Measurements from ENCODE around the gene SMIM36.
"Not testable (repeated sequence)": the region's sequence is repeated elsewhere in the genome, so short reads cannot be mapped to it uniquely, and the experiment has no call there.

Gene SMIM36

GRCh38 chr17:55530064-55530463 lies 18.8 kb upstream of the SMIM36 start:
- no peak overlapping the region for H3K4me3 ChIP-seq (replicated peaks in 1 of 2; ENCODE audit: low read depth in 2 of 2, low read length in 2 of 2)
- DNase-seq (ENCODE audit: low read depth in 2 of 2), result no peak
- TF ChIP-seq, protein P1, sequence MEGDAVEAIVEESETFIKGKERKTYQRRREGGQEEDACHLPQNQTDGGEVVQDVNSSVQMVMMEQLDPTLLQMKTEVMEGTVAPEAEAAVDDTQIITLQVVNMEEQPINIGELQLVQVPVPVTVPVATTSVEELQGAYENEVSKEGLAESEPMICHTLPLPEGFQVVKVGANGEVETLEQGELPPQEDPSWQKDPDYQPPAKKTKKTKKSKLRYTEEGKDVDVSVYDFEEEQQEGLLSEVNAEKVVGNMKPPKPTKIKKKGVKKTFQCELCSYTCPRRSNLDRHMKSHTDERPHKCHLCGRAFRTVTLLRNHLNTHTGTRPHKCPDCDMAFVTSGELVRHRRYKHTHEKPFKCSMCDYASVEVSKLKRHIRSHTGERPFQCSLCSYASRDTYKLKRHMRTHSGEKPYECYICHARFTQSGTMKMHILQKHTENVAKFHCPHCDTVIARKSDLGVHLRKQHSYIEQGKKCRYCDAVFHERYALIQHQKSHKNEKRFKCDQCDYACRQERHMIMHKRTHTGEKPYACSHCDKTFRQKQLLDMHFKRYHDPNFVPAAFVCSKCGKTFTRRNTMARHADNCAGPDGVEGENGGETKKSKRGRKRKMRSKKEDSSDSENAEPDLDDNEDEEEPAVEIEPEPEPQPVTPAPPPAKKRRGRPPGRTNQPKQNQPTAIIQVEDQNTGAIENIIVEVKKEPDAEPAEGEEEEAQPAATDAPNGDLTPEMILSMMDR (IDR thresholded peaks at IDR 0.05; ENCODE audit: low read depth, low read length), result no peak

DNA sequence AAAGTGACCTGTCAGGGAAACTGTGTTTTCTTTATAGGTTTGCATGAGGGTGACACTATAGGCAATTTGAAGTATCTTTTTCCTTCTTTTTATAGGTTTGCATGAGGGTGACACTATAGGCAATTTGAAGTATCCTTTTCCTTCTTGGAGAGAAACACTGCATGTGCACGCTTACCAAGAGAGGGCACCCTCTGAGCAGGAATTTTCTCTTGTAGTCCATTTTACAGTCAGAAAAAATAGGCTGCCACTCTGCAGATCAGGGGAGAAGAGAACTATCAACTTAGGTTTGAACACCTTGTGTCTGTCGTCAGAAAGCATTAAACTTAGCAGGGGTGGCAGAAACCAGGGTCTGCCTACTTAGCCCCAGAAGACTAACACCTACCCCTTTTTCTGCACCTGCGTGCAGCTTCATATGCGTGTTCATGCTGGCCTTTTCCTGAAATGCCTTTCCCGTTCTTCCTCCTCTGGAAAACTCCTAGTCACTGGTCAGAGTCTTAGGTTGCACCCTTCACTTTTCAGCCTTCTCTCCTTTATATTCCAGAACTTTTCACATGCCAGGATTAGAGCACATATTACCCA lies 16.4 kb upstream of the SMIM36 start:
- TF ChIP-seq, protein P1 (IDR thresholded peaks at IDR 0.05; ENCODE audit: low read depth, low read length), result peak; percentile 60
- DNase-seq (ENCODE audit: low read depth in 2 of 2), result peak; percentile 70 to 83

DNA sequence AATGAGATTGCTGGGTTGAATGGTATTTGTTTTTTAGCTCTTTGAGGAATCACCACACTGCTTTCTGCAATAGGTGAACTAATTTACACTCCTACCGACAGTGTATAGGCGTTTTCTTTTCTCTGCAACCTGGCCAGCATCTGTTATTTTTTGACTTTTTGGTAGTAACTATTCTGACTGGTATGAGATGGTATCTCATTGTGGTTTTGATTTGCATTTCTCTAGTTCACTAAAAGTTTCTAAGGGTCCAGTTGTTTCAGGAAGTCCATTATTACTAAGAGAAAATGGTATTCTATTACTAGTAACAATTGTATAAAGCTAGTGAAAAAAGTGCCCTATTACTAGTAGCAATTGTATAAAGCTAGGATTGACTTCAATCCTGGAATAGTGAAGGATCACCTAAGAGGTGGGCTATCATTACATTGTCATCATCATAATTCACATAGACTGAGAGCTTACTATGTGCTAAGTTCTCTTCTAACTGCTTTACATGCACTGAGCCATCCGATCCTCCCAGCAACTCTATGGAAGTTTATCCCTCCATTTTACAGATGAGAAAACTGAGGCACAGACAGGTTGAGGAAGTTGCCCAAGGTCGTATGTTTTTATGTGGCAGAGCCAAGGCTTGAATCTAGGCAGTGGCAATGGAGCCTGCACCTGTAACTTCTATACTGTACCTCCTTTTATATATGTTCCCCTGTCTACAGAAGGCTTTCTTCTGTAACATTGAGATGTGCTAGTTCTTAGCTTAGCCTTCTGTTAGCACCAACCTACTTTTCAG lies 13.4 kb upstream of the SMIM36 start:
- TF ChIP-seq, protein P1 (IDR thresholded peaks at IDR 0.05; ENCODE audit: low read depth, low read length), result no peak
- DNase-seq (ENCODE audit: low read depth in 2 of 2), result no peak
- no peak overlapping the region for H3K4me3 ChIP-seq (replicated peaks in 1 of 2; ENCODE audit: low read depth in 2 of 2, low read length in 2 of 2)

More for the DNA sequence above, 16.4 kb upstream of the SMIM36 start:
- no peak overlapping the region for H3K4me3 ChIP-seq (replicated peaks in 1 of 2; ENCODE audit: low read depth in 2 of 2, low read length in 2 of 2)

GRCh38 chr17:55523032-55523431 lies 11.8 kb upstream of the SMIM36 start:
- not testable (repeated sequence) for DNase-seq (ENCODE audit: low read depth in 2 of 2); H3K4me3 ChIP-seq (replicated peaks in 1 of 2; ENCODE audit: low read depth in 2 of 2, low read length in 2 of 2)

DNA sequence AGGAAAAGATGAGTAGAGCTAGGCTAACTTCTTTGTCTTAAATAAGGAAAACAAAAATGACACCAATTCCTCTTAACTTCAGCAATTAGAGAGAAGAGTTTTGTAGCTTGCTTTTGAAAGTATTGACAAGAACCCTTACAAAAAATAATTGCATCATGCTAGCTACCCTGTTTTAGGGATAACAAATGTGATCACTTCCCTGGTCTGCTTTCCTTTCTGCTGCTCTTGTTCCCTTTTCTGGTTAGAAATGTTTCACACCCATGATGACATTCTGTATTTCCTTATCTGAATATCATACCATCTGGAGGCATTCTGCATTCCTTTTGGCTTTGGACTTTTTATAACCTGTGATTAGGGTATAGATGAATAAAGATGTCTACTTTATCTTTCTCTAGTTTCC lies 9.9 kb upstream of the SMIM36 start:
- DNase-seq (ENCODE audit: low read depth in 2 of 2), result no peak
- TF ChIP-seq, protein P1 (IDR thresholded peaks at IDR 0.05; ENCODE audit: low read depth, low read length), result no peak
- H3K4me3 ChIP-seq (replicated peaks in 1 of 2; ENCODE audit: low read depth in 2 of 2, low read length in 2 of 2), result no peak overlapping the region

- no peak overlapping the region for H3K4me3 ChIP-seq (replicated peaks in 1 of 2; ENCODE audit: low read depth in 2 of 2, low read length in 2 of 2)
- DNase-seq (ENCODE audit: low read depth in 2 of 2), result no peak
- TF ChIP-seq, protein P1 (IDR thresholded peaks at IDR 0.05; ENCODE audit: low read depth, low read length), result no peak
These were observed 9.2 kb upstream of the SMIM36 start for GRCh38 chr17:55520402-55520801.

DNA sequence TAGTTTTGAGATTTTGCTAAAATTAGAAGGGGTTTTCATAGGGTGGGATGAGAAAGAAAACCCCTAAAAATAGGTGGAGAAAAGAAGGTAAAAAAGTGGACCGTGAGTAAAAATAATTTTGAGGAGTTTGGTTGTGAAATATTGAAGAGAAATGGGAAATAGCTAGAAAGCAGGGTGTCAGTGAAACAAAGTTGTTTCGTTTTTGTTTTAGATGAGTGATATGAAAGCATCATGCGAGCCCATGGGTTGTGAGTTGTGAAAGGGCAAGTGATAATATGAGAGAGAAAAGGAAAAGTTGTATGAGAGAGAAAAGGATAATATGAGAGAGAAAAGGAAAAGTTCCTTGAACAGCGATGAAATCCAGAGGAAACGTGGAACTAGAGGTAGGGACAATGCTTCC lies 7.3 kb upstream of the SMIM36 start:
- no peak for DNase-seq (ENCODE audit: low read depth in 2 of 2)
- TF ChIP-seq, protein P1 (IDR thresholded peaks at IDR 0.05; ENCODE audit: low read depth, low read length), result no peak
- H3K4me3 ChIP-seq (replicated peaks in 1 of 2; ENCODE audit: low read depth in 2 of 2, low read length in 2 of 2), result no peak overlapping the region

Data from cardiac fibroblast (primary cell).